ENCODE results near the gene MYOM1.

GRCh38 chr18:3110034-3110752 is 109.6 kb downstream of the MYOM1 start:
- TF ChIP-seq POLR2A (IDR thresholded peaks at IDR 0.05) (no peak), CTCF (IDR thresholded peaks at IDR 0.05) (no peak)
